Activated naive CD4-positive, alpha-beta T cell treated with anti-CD3 and anti-CD28 coated beads, Interleukin-2, amount 10 ng/mL, durations not matched to agents 7 days and 5 days (primary cell): ENCODE data around the gene CLK1.

Experiments used
- CTCF ChIA-PET: fragments of 350-600 bp; sonication (Branson Sonifier 250); formaldehyde crosslinking; loops from one replicate; lab custom pipeline; 2021; ENCODE audit warnings: antibody characterized with exemption; lab: Charles Lee
- DNase-seq: peaks from one replicate; pipeline ENCODE4 v3.0.0-alpha.2; 2020
- H3K27ac Mint-ChIP-seq: one replicate; pipeline ENCODE4 v1.8.0; 2021; ENCODE audit warnings: mild to moderate bottlenecking, moderate library complexity, mixed read lengths
- H3K27me3 Mint-ChIP-seq: one replicate; pipeline ENCODE4 v1.8.0; 2021; ENCODE audit warnings: mild to moderate bottlenecking, mixed read lengths
- H3K36me3 Mint-ChIP-seq: one replicate; pipeline ENCODE4 v1.8.0; 2021; ENCODE audit warnings: mixed read lengths
- H3K4me1 Mint-ChIP-seq: one replicate; pipeline ENCODE4 v1.8.0; 2021; ENCODE audit warnings: mixed read lengths
- H3K4me3 Mint-ChIP-seq: one replicate; pipeline ENCODE4 v1.8.0; 2021; ENCODE audit warnings: mild to moderate bottlenecking, moderate library complexity, mixed read lengths
- H3K9me3 Mint-ChIP-seq: one replicate; pipeline ENCODE4 v1.8.0; 2021; ENCODE audit warnings: mixed read lengths

Gene CLK1

DNA sequence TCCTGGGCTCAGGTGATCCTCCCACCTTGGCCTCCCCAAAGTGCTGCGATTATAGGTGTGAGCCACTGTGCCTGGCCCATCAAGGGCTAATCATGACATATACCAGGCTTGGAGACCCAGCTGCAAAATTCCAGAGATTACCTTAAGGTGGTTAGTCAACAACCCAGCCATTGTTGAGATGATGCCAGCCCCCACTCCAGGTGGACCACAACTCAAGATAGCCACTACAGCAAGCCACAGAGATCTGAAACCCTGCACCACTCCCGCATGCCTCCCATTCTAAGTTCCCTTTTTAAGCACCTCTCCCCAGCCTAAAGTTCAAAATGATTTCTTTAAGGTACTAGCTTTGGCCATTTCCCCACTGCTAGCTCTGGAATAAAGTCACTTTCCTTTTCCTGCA lies 4.6 kb upstream of the CLK1 start:
- Mint-ChIP-seq H3K27ac (peak overlapping the region; percentile 37), H3K4me3 (no peak overlapping the region), H3K36me3 (peaks cover 29% of the 10 kb centered on the region), H3K9me3 (no peaks in the 10 kb centered on the region), H3K4me1 (peaks cover 40% of the 10 kb centered on the region), H3K27me3 (peaks cover 7% of the 10 kb centered on the region)
- CTCF ChIA-PET = no interaction called here
- no peak for DNase-seq

DNA sequence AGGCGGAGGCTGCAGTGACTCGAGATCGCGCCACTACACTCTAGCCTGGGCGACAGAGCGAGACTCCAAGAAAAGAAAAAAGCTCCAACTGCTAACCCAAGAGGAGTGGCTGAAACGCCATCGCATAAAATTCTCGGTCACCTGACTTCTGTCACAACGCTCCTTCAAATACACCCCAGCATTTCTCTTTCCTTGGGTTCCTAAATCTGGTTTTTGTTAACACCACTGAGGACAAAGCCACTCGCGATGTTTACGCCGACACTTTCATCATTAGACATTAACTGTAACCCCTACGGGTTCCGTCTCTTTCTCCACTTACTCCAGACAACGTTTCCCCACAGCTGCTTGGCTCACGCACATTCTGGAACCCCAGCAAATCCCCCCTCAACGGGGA lies 679 bp downstream of the CLK1 start:
- CTCF ChIA-PET = interaction anchor here (0.6 to 1.6 kb wide), 5 partner anchors 26 to 368 kb away, joined by 3 to 5 read pairs (median 3); no protein-coding TSS in a partner anchor
- peaks cover 7% of the 10 kb centered on the region for H3K27me3 Mint-ChIP-seq
- peak; percentile 56 for DNase-seq
- peaks cover 51% of the 10 kb centered on the region for H3K4me1 Mint-ChIP-seq
- peaks cover 49% of the 10 kb centered on the region for H3K36me3 Mint-ChIP-seq
- H3K4me3 Mint-ChIP-seq = peak overlapping the region; percentile 89
- no peaks in the 10 kb centered on the region for H3K9me3 Mint-ChIP-seq
- peak overlapping the region; percentile 97 for H3K27ac Mint-ChIP-seq

DNA sequence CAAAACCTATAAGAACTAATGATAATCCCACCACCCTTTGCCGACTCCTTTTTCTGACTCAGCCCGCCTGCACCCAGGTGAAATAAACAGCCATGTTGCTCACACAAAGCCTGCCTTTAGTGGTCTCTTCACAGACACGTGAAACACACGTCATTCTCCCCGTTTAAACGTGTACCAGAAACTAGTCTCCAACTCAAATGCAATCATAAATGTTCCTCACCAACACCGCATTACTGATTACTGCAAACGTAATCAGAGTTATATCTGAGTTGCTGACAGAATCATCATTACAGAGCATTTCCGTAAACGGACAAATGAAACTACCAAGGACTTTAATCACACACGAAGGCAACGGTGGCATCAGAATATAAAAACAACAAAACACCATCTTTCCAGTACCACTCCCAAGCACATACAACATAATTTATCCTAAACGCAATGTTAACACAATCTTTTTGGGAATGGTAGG lies 1.9 kb downstream of the CLK1 start:
- peaks cover 7% of the 10 kb centered on the region for H3K27me3 Mint-ChIP-seq
- H3K4me1 Mint-ChIP-seq = peaks cover 57% of the 10 kb centered on the region
- H3K36me3 Mint-ChIP-seq = peaks cover 62% of the 10 kb centered on the region
- CTCF ChIA-PET = interaction anchor here (1.6 kb wide), 1 partner anchor 27 kb away, joined by 5 read pairs; the partner anchor contains the start of genes NIF3L1 and PPIL3
- H3K4me3 Mint-ChIP-seq = peak overlapping the region; percentile 89
- H3K9me3 Mint-ChIP-seq = no peaks in the 10 kb centered on the region
- H3K27ac Mint-ChIP-seq = peak overlapping the region; percentile 97
- peak; percentile 74 for DNase-seq

DNA sequence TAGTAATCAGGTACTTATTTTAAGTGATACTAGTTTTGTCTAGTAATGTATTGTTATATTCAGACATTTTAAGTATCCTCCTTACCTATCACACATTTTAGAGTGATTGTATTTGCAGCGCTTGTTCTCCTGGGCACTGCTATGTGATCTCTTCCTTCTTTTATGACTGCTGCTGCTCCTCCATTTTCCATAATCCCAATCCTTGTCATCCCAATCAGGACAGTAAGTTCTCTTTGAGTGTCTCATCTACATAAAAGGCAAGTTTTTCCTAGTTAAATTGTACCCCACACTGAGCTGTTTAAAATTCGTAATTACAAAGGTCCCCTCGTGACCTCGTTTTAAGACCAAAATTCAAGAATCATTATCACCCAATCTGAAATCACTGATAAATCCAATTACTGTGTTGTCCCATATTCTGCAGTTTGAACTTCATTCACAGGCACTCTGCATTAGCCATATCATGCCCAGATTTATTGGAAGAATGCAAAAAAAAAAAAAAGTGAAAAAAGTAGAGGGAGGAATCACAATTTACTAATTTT lies 2.8 kb downstream of the CLK1 start:
- Mint-ChIP-seq H3K36me3 (peaks cover 69% of the 10 kb centered on the region), H3K4me3 (peak overlapping the region; percentile 89), H3K27me3 (peaks cover 7% of the 10 kb centered on the region), H3K27ac (peak overlapping the region; percentile 97), H3K4me1 (peaks cover 59% of the 10 kb centered on the region), H3K9me3 (no peaks in the 10 kb centered on the region)
- CTCF ChIA-PET = interaction anchor here (1.6 kb wide), 1 partner anchor 28 kb away, joined by 5 read pairs; the partner anchor contains the start of genes NIF3L1 and PPIL3
- DNase-seq = no peak

DNA sequence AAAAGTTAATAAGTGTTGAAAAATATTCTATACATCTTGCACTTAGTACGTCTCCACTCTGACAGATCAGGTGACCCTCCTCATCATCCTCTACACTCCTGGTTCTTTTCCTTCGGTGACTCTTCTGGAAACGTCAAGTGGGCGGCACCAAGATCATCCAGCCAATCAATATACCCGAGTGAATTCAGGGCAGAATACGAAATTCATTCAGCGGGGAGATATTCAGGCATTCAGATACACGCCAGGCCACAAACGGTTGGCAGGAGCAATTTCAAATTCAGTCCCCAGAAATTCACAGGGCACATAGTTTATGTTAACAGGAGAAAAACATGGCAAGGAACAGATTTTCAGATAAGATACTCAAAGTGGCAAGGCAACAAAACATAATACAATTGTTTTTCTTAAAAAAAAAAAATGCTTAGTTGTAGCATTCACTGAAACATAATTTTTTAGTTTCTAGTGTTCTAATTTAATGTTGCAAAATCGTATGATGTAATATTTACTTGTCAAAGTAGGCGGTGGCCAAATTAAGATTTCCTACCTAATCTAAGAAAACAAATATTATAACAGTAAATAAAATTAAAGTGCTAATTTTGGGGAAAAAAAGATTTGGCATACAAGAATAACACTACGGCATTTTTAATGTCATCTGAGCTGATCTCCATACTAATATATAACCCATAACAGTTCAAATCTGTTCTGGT lies 4.2 kb downstream of the CLK1 start:
- Mint-ChIP-seq H3K36me3 (peaks cover 76% of the 10 kb centered on the region), H3K4me3 (peak overlapping the region; percentile 89), H3K4me1 (peaks cover 57% of the 10 kb centered on the region), H3K27ac (peak overlapping the region; percentile 72), H3K27me3 (peaks cover 7% of the 10 kb centered on the region), H3K9me3 (no peaks in the 10 kb centered on the region)
- CTCF ChIA-PET = interaction anchor here (1.2 kb wide), 1 partner anchor 44 kb away, joined by 3 read pairs; no protein-coding TSS in a partner anchor
- DNase-seq = peak; percentile 53

DNA sequence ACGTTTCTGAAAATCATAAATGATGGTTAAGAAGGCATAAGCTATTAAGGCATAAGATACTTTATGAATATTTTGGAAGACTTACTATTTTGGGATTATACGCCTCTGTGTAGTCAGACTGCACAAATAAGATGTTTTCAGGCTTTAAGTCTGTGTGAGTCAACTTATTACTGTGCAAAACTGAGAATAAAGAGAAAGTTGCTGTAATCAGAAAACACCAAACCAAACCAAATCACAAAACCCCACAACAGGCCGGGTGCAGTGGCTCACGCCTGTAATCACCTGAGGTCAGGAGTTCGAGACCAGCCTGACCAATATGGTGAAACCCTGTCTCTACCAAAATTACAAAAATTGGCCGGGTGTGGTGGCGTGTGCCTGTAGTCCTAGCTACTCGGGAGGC lies 7.7 kb downstream of the CLK1 start:
- no peak overlapping the region for H3K4me3 Mint-ChIP-seq
- no peaks in the 10 kb centered on the region for H3K9me3 Mint-ChIP-seq
- H3K4me1 Mint-ChIP-seq = peaks cover 47% of the 10 kb centered on the region
- H3K27ac Mint-ChIP-seq = no peak overlapping the region
- no peak for DNase-seq
- CTCF ChIA-PET = interaction anchor here (0.9 kb wide), 1 partner anchor 143 kb away, joined by 4 read pairs; no protein-coding TSS in a partner anchor
- H3K36me3 Mint-ChIP-seq = peaks cover 82% of the 10 kb centered on the region
- H3K27me3 Mint-ChIP-seq = no peaks in the 10 kb centered on the region

DNA sequence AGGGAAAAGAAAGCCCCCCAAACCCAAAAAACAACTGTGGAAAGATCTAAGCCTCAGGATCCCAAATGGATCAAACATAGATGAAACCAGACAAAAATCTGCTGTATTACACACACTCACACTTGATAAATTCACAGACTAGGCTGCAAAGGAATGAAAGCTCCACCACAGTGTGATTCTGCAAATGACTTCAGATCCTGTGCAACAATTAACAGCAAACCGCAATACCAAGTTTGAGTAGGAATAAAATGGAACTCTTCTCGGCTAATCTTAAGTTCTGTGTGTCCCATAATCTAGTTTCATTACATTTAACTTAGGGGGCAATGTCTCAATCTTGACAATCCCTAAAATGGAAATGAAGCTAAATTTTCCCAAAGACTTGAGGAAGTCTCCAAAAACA lies 11.9 kb downstream of the CLK1 start:
- Mint-ChIP-seq H3K27ac (no peak overlapping the region), H3K9me3 (no peaks in the 10 kb centered on the region), H3K4me1 (peaks cover 12% of the 10 kb centered on the region), H3K27me3 (no peaks in the 10 kb centered on the region), H3K4me3 (no peak overlapping the region), H3K36me3 (peaks cover 65% of the 10 kb centered on the region)
- no peak for DNase-seq
- CTCF ChIA-PET = no interaction called here

DNA sequence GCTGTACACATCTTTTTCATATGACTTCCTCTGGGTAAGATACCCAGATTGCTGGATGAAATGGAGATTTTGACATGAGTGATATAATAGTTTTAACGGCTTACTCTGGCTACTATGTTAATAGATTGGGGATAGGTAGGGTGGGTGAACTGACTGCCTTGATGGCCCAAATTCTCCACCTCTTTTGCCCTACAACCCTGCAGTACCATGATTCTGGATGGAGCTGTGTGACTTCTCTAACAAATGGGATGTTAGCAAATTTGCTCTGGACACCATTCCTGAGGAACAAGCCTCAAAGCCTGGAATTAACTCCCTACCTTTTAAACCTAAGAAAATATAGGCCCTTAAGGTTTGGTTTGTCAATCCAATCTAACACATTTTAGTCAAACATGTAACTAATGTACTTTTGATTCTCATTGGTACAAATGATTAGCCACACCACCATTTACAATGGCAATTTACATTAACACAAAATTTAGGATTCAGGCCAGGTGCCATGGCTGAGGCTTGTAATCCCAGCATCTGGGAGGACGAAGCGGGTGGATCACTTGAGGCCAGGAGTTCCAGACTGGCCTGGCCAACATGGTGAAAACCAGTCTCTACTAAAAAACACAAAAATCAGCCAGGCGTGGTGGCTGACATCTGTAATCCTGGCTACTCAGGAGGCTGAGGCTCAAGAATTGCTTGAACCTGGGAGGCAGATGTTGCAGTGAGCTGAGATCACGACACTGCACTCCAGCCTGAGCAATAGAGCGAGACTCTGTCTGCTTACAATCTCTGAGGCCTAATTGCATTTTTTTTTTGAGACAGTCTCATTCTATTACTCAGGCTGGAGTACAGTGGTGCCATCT lies 12.8 kb downstream of the CLK1 start:
- Mint-ChIP-seq H3K4me3 (no peak overlapping the region), H3K27me3 (no peaks in the 10 kb centered on the region), H3K9me3 (no peaks in the 10 kb centered on the region), H3K27ac (no peak overlapping the region), H3K4me1 (peaks cover 3% of the 10 kb centered on the region), H3K36me3 (peaks cover 55% of the 10 kb centered on the region)
- CTCF ChIA-PET = no interaction called here
- DNase-seq = no peak

DNA sequence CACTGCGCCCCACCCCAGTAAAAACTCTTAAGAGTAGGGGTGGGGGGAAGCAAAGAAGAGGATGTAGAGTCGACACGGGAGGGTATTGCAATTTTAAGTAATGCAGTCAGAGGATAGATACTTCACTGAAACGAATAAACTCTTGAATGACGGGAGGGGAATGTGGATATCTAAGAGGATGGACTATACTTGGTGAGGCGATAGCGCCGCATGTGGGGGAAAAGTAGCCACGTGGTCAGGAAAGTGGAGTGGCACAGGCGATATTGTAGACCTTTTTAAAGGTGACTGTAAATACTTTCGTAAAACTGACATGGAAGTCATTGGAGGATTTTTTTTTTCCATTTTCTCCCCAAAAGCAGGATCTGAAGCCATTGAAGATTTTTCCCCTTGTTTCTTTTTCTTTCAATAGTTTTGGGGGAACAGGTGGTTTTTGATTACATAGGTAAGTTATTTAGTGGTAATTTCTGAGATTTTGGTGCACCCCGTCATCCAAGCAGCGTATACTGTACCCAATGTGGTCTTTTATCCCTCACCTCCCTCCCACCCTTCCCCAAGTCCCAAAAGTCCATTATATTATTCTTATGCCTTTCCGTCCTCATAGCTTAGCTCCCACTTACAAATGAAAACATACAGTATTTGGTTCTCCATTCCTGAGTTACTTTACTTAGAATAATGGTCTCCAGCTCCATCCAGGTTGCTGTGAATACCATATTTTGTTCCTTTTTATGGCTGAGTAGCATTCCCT lies 13.8 kb downstream of the CLK1 start:
- CTCF ChIA-PET = no interaction called here
- no peak for DNase-seq
- no peaks in the 10 kb centered on the region for H3K9me3 Mint-ChIP-seq
- H3K4me1 Mint-ChIP-seq = no peaks in the 10 kb centered on the region
- H3K27me3 Mint-ChIP-seq = no peaks in the 10 kb centered on the region
- no peak overlapping the region for H3K27ac Mint-ChIP-seq
- H3K4me3 Mint-ChIP-seq = no peak overlapping the region
- H3K36me3 Mint-ChIP-seq = peaks cover 49% of the 10 kb centered on the region

DNA sequence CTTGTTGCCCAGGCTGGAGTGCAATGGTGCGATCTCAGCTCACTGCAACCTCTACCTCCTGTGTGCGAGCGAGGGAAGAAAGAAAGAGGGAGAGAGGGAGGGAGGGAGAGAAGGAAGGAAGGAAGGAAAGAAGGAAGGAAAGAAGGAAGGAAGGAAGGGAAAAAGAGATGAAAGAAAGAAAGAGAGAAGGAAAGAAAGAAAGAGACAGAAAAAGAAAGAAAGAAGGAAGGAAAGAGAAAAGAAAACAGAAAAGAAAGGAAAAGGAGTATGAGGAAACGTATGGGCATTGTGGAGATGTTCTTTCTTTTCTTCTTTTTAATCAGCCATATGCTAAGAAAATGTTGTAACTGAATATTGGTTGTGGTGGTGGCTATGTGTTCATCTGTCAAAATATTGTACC lies 16.5 kb downstream of the CLK1 start:
- H3K27me3 Mint-ChIP-seq = no peaks in the 10 kb centered on the region
- no peaks in the 10 kb centered on the region for H3K4me1 Mint-ChIP-seq
- no peak for DNase-seq
- CTCF ChIA-PET = no interaction called here
- no peak overlapping the region for H3K27ac Mint-ChIP-seq
- H3K36me3 Mint-ChIP-seq = peaks cover 31% of the 10 kb centered on the region
- H3K4me3 Mint-ChIP-seq = no peak overlapping the region
- no peaks in the 10 kb centered on the region for H3K9me3 Mint-ChIP-seq

DNA sequence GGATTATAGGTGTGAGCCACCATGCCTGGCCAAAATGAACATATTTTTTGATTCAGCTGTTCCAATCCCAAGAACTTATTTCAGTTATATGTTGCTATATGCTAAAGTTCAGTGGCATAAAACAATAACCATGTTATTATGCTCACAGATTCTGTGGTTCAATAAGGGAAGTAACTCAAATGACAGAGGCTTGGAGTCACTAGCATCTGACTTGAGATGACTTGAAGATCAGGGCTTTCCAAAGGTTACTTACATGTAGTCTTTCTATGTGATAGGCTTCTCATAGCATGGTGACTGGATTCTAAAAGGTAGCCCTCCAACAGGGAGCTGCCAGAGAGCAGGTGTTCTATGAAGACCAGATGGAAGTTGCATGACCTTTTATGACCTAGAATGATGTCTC lies 17.2 kb downstream of the CLK1 start:
- CTCF ChIA-PET = no interaction called here
- H3K27me3 Mint-ChIP-seq = peaks cover 3% of the 10 kb centered on the region
- peaks cover 25% of the 10 kb centered on the region for H3K36me3 Mint-ChIP-seq
- H3K4me1 Mint-ChIP-seq = no peaks in the 10 kb centered on the region
- H3K4me3 Mint-ChIP-seq = no peak overlapping the region
- DNase-seq = no peak
- H3K27ac Mint-ChIP-seq = no peak overlapping the region
- H3K9me3 Mint-ChIP-seq = no peaks in the 10 kb centered on the region

DNA sequence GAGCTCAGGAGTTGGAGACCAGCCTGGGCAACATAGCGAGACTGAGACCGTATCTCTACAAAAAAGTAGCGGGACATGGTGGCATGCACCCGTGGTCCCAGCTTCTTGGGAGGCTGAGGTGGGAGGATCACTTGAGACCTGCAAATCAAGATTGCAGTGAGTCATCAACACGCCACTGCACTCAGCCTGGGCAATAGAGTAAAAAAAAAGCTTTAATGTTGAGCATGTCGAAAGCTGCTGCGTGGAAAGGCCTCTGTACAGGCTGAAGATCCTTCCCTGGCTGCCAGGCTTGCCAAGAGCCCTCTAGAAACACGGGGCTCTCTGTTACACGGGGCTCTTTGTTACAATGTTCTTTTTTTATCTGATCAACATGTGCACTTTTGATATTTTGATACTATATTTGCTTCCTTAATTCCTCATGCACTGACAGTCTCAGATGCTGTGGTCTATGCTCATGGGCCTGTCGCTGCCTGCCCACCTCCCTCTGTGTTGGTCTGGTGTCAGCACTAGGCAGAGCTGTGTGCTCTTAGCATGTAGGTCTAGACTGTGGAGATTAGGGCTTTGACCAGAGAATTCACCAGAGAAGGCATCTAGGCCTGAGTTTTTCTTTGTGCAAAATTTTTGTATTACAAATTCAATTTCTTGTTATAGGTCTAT lies 18.7 kb downstream of the CLK1 start:
- Mint-ChIP-seq H3K36me3 (peaks cover 10% of the 10 kb centered on the region), H3K9me3 (no peaks in the 10 kb centered on the region), H3K4me1 (no peaks in the 10 kb centered on the region), H3K27ac (no peak overlapping the region), H3K4me3 (no peak overlapping the region), H3K27me3 (peaks cover 14% of the 10 kb centered on the region)
- CTCF ChIA-PET = no interaction called here
- no peak for DNase-seq

DNA sequence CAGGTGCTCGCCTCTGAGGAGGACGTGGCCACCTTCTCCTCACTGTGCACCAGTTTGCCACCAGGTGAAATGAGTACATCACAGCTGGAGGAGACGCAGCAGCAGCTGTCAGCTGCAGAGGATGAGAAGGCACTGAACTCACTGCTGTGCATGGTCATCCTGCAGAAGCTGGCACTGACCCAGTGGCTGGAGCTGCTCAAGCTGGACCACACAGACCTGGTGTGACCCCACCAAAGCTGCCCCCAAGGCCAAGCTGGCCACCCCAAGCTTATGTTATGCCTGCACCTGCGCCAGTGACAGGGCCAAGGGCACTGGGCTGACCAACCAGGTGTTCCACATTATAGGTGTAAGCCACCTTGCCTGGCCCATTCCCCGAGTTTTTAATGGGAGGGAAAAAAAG lies 19.3 kb downstream of the CLK1 start:
- CTCF ChIA-PET = no interaction called here
- peaks cover 4% of the 10 kb centered on the region for H3K36me3 Mint-ChIP-seq
- H3K9me3 Mint-ChIP-seq = no peaks in the 10 kb centered on the region

More for the DNA sequence above, 19.3 kb downstream of the CLK1 start:
- Mint-ChIP-seq H3K27me3 (peaks cover 14% of the 10 kb centered on the region), H3K27ac (no peak overlapping the region), H3K4me1 (no peaks in the 10 kb centered on the region), H3K4me3 (no peak overlapping the region)
- no peak for DNase-seq
